ENCODE data around the gene SHMT1. TPM values are rescaled to one million over a fixed set of nuclear protein-coding genes. Genes with fewer than 3 reads are reported as not detected.

Gene SHMT1
- total RNA-seq, 8 experiments from 2014 or later, result 1.6 to 22.1 (median 3.5) TPM

DNA sequence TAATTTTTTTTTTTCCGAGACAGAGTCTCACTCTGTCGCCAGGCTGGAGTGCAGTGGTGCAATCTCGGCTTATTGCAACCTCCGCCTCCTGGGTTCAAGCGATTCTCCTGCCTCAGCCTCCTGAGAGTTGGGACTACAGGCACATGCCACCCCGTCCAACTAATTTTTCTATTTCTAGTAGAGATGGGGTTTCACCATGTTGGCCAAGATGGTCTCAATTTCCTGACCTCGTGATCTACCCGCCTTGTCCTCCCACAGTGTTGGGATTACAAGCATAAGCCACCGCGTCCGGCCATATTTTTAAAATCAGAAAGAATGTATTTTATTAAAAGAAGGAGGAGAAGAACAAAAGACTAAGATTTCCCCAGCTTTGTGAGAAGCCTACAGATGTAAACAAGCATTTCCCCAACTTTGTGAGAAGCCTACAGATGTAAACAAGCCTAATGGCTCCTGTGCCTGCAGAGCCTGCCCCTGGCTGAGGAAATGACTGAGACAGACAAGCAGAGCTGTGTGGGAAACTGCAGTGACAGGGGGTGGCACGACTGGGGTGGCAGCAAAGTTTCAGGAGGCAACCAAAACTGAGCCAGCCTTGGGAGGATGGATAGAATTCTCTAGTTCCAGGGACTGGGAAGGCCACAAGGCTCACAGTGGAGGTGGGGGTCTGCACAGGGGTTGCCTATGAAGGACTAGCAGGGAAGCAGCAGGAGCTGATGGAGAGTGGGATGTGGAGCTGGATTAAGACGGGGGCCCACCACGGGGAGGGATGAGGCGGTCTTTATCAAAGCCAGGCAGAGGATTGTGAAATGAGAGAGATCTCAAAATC, 71.4 kb downstream of the SHMT1 start:
- 71 to 100% (median 97%) methylated on average over 1 to 11 of the region's 15 CpGs; no CpG with 5 or more reads in 1 of the 10 experiments for WGBS, 10 experiments
- in situ Hi-C loops (cut with MboI; ENCODE audit: low pct_unique_long_range_greater_than_20kb in 2 of 9, low sequenced_read_pairs in 9 of 9, unreplicated experiment in 9 of 9), result no loop called here
- no peak for ATAC-seq (replicated peaks in 6 of 8)

DNA sequence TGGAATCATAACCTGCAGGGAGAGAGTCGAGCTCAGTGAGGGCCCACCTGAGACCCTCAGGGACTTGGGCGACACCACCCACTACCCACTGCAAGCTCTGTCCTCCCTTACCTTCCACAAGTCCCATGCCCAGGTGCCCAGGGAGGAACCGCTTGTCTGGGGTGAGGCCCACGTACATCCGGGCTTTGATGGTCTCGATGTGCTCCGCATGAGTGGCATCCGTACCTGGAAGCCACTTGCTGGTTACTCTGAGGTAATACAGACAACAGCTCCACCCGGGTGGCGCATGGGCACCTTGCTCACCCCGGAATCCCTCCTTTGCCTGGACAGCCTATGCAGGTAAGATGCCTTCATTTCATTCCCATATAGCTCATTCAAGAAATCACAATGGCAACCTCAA, 78.1 kb downstream of the SHMT1 start:
- H3K27ac ChIP-seq, result no peak overlapping the region
- in situ Hi-C loops (cut with MboI; ENCODE audit: low pct_unique_long_range_greater_than_20kb in 2 of 9, low sequenced_read_pairs in 9 of 9, unreplicated experiment in 9 of 9), result no loop called here
- WGBS, 10 experiments, result 82 to 100% (median 97%) methylated on average over 1 to 9 of the region's 11 CpGs; no CpG with 5 or more reads in 3 of the 10 experiments
- ATAC-seq (replicated peaks in 6 of 8), result no peak
- H3K4me3 ChIP-seq, result no peak overlapping the region
- no peaks in the 10 kb centered on the region for H3K4me1 ChIP-seq (replicated peaks in 1 of 2)

More for the DNA sequence above, 71.4 kb downstream of the SHMT1 start:
- no peak overlapping the region for H3K4me3 ChIP-seq
- no peaks in the 10 kb centered on the region for H3K4me1 ChIP-seq (replicated peaks in 1 of 2)
- H3K27ac ChIP-seq, result no peak overlapping the region

GRCh38 chr17:18281788-18282187, 81.6 kb downstream of the SHMT1 start:
- Histone ChIP-seq H3K4me3 (no peak overlapping the region), H3K4me1 (replicated peaks in 1 of 2) (no peaks in the 10 kb centered on the region), H3K27ac (no peak overlapping the region)
- WGBS, 10 experiments, result 68 to 100% (median 85%) methylated on average over 1 to 4 of the region's 6 CpGs; no CpG with 5 or more reads in 4 of the 10 experiments
- in situ Hi-C loops (cut with MboI; ENCODE audit: low pct_unique_long_range_greater_than_20kb in 2 of 9, low sequenced_read_pairs in 9 of 9, unreplicated experiment in 9 of 9), result no loop called here
- peak in 5 of 8 experiments; percentile 8 to 59 (median 36) for ATAC-seq (replicated peaks in 6 of 8)

- in situ Hi-C loops (cut with MboI; ENCODE audit: low pct_unique_long_range_greater_than_20kb in 2 of 9, low sequenced_read_pairs in 9 of 9, unreplicated experiment in 9 of 9), result no loop called here
- Histone ChIP-seq H3K4me3 (no peak overlapping the region), H3K27ac (no peak overlapping the region), H3K4me1 (replicated peaks in 1 of 2) (no peaks in the 10 kb centered on the region)
- peak in 6 of 8 experiments; percentile 46 to 99 (median 89) for ATAC-seq (replicated peaks in 6 of 8)
- 0 to 94% (median 61%) methylated on average over 1 to 5 of the region's 5 CpGs; no CpG with 5 or more reads in 1 of the 10 experiments for WGBS, 10 experiments
Measured at GRCh38 chr17:18280766-18281371, 82.5 kb downstream of the SHMT1 start.

DNA sequence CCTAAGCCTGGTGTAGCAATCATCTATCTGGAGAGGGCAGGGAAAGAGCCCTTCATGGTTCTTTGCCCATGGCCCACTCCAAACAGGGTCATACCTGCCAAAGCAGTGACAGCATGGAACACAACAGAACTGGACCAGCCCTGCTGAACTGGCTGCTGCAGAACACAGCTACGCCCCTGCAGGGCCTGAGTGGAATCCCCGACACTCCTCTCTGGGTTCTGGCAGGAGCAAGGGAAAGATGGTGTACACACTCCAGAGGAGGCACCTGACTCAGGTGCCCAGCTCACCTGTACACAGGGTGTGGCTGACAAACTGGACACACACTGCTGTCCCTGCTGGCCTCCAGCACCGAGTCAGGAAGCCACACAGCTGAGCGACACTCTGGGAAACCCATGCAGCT, 83.1 kb downstream of the SHMT1 start:
- H3K27ac ChIP-seq, result no peak overlapping the region
- 100% methylated on average over 1 to 2 of the region's 4 CpGs; no CpG with 5 or more reads in 7 of the 10 experiments for WGBS, 10 experiments
- ATAC-seq (replicated peaks in 6 of 8), result peak in 1 of 8 experiments; percentile 3
- no peaks in the 10 kb centered on the region for H3K4me1 ChIP-seq (replicated peaks in 1 of 2)
- in situ Hi-C loops (cut with MboI; ENCODE audit: low pct_unique_long_range_greater_than_20kb in 2 of 9, low sequenced_read_pairs in 9 of 9, unreplicated experiment in 9 of 9), result no loop called here
- H3K4me3 ChIP-seq, result no peak overlapping the region

GRCh38 chr17:18278867-18279266, 84.5 kb downstream of the SHMT1 start:
- ATAC-seq (replicated peaks in 6 of 8), result peak in 1 of 8 experiments; percentile 36
- WGBS, 10 experiments, result 20 to 100% (median 94%) methylated on average over 1 to 3 of the region's 3 CpGs; no CpG with 5 or more reads in 1 of the 10 experiments
- Histone ChIP-seq H3K4me1 (replicated peaks in 1 of 2) (no peaks in the 10 kb centered on the region), H3K4me3 (no peak overlapping the region), H3K27ac (no peak overlapping the region)
- in situ Hi-C loops (cut with MboI; ENCODE audit: low pct_unique_long_range_greater_than_20kb in 2 of 9, low sequenced_read_pairs in 9 of 9, unreplicated experiment in 9 of 9), result no loop called here

Other genes with a start within 250 kb of the SHMT1 start
- 100 to 1,000 TPM in 2 of 8 experiments, 10 to 100 TPM in 6; 60.4 to 140 (median 79.8) TPM for gene ALKBH5, start 179.7 kb downstream of the SHMT1 start, total RNA-seq
- gene LLGL1, start 137.9 kb downstream of the SHMT1 start, total RNA-seq, result 10 to 100 TPM; 13.9 to 41.7 (median 23.3) TPM
- gene FLII, start 104.8 kb downstream of the SHMT1 start, total RNA-seq, result 100 to 1,000 TPM in 5 of 8 experiments, 10 to 100 TPM in 3; 62.9 to 150 (median 109) TPM
- 10 to 100 TPM in 5 of 8 experiments, 1 to 10 TPM in 3; 5.9 to 19.1 (median 13.0) TPM for gene MIEF2, start 102.9 kb downstream of the SHMT1 start, total RNA-seq
- gene TOP3A, start 48.6 kb downstream of the SHMT1 start, total RNA-seq, result 10 to 100 TPM; 21.6 to 52.6 (median 28.4) TPM
- gene SMCR8, start 48.3 kb downstream of the SHMT1 start, total RNA-seq, result 10 to 100 TPM in 4 of 8 experiments, 1 to 10 TPM in 4; 6.1 to 16.4 (median 11.5) TPM
- gene EVPLL, start 14.2 kb upstream of the SHMT1 start, total RNA-seq, result under 1 TPM in 1 of 8 experiments, not detected in 7; 0.25 TPM
- under 1 TPM in 6 of 8 experiments, not detected in 2; 0.14 to 0.92 (median 0.47) TPM for gene LGALS9C, start 113.2 kb upstream of the SHMT1 start, total RNA-seq

All from motor neuron (in vitro differentiated cells).